Endodermal cell (in vitro differentiated cells): Measurements from ENCODE around the gene KCND1. TPM values are rescaled to one million over a fixed set of nuclear protein-coding genes. Genes with fewer than 3 reads are reported as not detected.
A peak's percentile ranks its signal among the peaks of the same experiment; 100 is the strongest.

Source experiments
- DNase-seq: peaks from one replicate; pipeline ENCODE4 v3.0.0-alpha.2; 2017
- H3K27ac ChIP-seq: 2 replicates; pipeline ENCODE4 v1.5.1; 2013; ENCODE audit warnings: mild to moderate bottlenecking, low read depth, low read length, moderate library complexity
- H3K27me3 ChIP-seq: 2 replicates; pipeline ENCODE4 v1.6.1; 2013; ENCODE audit warnings: mild to moderate bottlenecking, low read length, moderate library complexity; ENCODE audit not compliant: insufficient read depth, control insufficient read depth, poor library complexity, severe bottlenecking
- H3K36me3 ChIP-seq: 2 replicates; pipeline ENCODE4 v1.7.0; 2013; ENCODE audit warnings: mild to moderate bottlenecking, low read length, moderate library complexity; ENCODE audit not compliant: control insufficient read depth, insufficient read depth
- H3K4me1 ChIP-seq: one replicate; pipeline ENCODE4 v1.7.0; 2013; ENCODE audit warnings: low read length; ENCODE audit not compliant: control insufficient read depth, insufficient read depth
- H3K4me3 ChIP-seq: 2 replicates; pipeline ENCODE4 v1.5.1; 2013; ENCODE audit warnings: mild to moderate bottlenecking, low read length, moderate library complexity
- H3K9ac ChIP-seq: 2 replicates; pipeline ENCODE4 v1.6.1; 2013; ENCODE audit warnings: mild to moderate bottlenecking, low read length, moderate library complexity; ENCODE audit not compliant: poor library complexity, severe bottlenecking; ENCODE audit errors: extremely low read depth
- H3K9me3 ChIP-seq: 2 replicates; pipeline ENCODE4 v1.6.1; 2013; ENCODE audit warnings: mild to moderate bottlenecking, low read length, moderate library complexity; ENCODE audit not compliant: control insufficient read depth
- H3K27ac Mint-ChIP-seq: 2 replicates; pipeline ENCODE4 v1.8.0; 2020; ENCODE audit warnings: mixed read lengths
- H3K27me3 Mint-ChIP-seq: 2 replicates; pipeline ENCODE4 v1.8.0; 2021; ENCODE audit warnings: mild to moderate bottlenecking, mixed read lengths; ENCODE audit not compliant: insufficient read depth
- H3K36me3 Mint-ChIP-seq: 2 replicates; pipeline ENCODE4 v1.8.0; 2020; ENCODE audit warnings: low read depth, mixed read lengths
- H3K4me1 Mint-ChIP-seq: 2 replicates; pipeline ENCODE4 v1.8.0; 2020; ENCODE audit warnings: mixed read lengths
- H3K4me3 Mint-ChIP-seq: 2 replicates; pipeline ENCODE4 v1.8.0; 2020; ENCODE audit warnings: mild to moderate bottlenecking, moderate library complexity, mixed read lengths
- H3K9me3 Mint-ChIP-seq: 2 replicates; pipeline ENCODE4 v1.8.0; 2020; ENCODE audit warnings: mild to moderate bottlenecking, mixed read lengths
- CTCF ChIP-seq: fragments of 200-600 bp; sonication (generic); conservative IDR thresholded peaks from 2 replicates; pipeline ENCODE4 v1.5.0; 2021; ENCODE audit warnings: antibody characterized with exemption, mild to moderate bottlenecking
- WGBS, 2 experiments: methylation state at CpG; one replicate each; pipeline versions ENCODE4 v1.1.5 to v1.1.7; 2013; ENCODE audit warnings: missing lambda C conversion rate in 2 of 2, mixed read lengths in 1 of 2; ENCODE audit not compliant: insufficient coverage in 1 of 2, insufficient read length in 1 of 2; 5-methylcytosine and 5-hydroxymethylcytosine counted together
- total RNA-seq, 2 donors: library from RNA; stranded (reverse); fragmentation: NEBNext Ultra II Directional in 1 of 2; extraction: Animal tissue kit (Norgen Biotek cat#: 25700) in 1 of 2; gene quantifications; 2 replicates in 1 of 2; 3 replicates in 1 of 2; pipeline ENCODE4 v1.2.1, GENCODE V29; 2021

KCND1 gene
- total RNA-seq, 2 donors from 2014 or later = 3.6 to 7.0 TPM

GRCh38 chrX:49003696-49004095 is 32.1 kb upstream of the KCND1 start:
- no peak overlapping the region for H3K27ac Mint-ChIP-seq
- Histone ChIP-seq H3K4me3 (no peak overlapping the region), H3K36me3 (peaks cover 5% of the 10 kb centered on the region), H3K9me3 (no peaks in the 10 kb centered on the region), H3K9ac (no peak overlapping the region), H3K27me3 (no peaks in the 10 kb centered on the region), H3K27ac (no peak overlapping the region), H3K4me1 (no peaks in the 10 kb centered on the region)
- H3K36me3 Mint-ChIP-seq = peaks cover 6% of the 10 kb centered on the region
- WGBS, 2 experiments = 89% methylated on average over 4 of the region's 5 CpGs; no CpG with 5 or more reads in 1 of the 2 experiments
- TF ChIP-seq CTCF = no peak
- no peaks in the 10 kb centered on the region for H3K4me1 Mint-ChIP-seq
- no peak overlapping the region for H3K4me3 Mint-ChIP-seq
- no peaks in the 10 kb centered on the region for H3K27me3 Mint-ChIP-seq
- DNase-seq = no peak
- H3K9me3 Mint-ChIP-seq = peaks cover 50% of the 10 kb centered on the region

- Mint-ChIP-seq H3K4me3 (peak within 1 kb of the TSS; percentile 99), H3K27me3 (no peaks in the 10 kb centered on the region), H3K36me3 (peaks cover 17% of the 10 kb centered on the region), H3K9me3 (peaks cover 55% of the 10 kb centered on the region), H3K4me1 (no peaks in the 10 kb centered on the region), H3K27ac (peak within 1 kb of the TSS; percentile 97)
- 0 to 1% methylated on average over 9 to 36 of the region's 38 CpGs for WGBS, 2 experiments
- peak within 1 kb of the TSS; percentile 95 for H3K9ac ChIP-seq
- H3K9me3 ChIP-seq = no peaks in the 10 kb centered on the region
- peak within 1 kb of the TSS; percentile 91 for H3K4me3 ChIP-seq
- no peaks in the 10 kb centered on the region for H3K4me1 ChIP-seq
- peaks cover 14% of the 10 kb centered on the region for H3K36me3 ChIP-seq
- DNase-seq = peak; percentile 90
- peak within 1 kb of the TSS; percentile 99 for H3K27ac ChIP-seq
- no peaks in the 10 kb centered on the region for H3K27me3 ChIP-seq
- TF ChIP-seq CTCF = no peak
These were observed 30.7 kb upstream of the KCND1 start, which contains the start of gene GRIPAP1 for GRCh38 chrX:49002091-49002935. TSS of gene GRIPAP1 (minus strand) at chrX:49002264. CDS start at chrX:49002229, 35 bp downstream.

- H3K27ac ChIP-seq = no peak overlapping the region
- H3K27me3 Mint-ChIP-seq = no peaks in the 10 kb centered on the region
- peak overlapping the region; percentile 95 for H3K9ac ChIP-seq
- H3K27ac Mint-ChIP-seq = peak overlapping the region; percentile 97
- no peak for TF ChIP-seq CTCF
- H3K27me3 ChIP-seq = no peaks in the 10 kb centered on the region
- DNase-seq = peak; percentile 72
- peaks cover 14% of the 10 kb centered on the region for H3K36me3 ChIP-seq
- H3K4me3 Mint-ChIP-seq = peak overlapping the region; percentile 99
- H3K4me1 Mint-ChIP-seq = no peaks in the 10 kb centered on the region
- 0 to 3% methylated on average over 5 to 17 of the region's 17 CpGs for WGBS, 2 experiments
- H3K9me3 Mint-ChIP-seq = peaks cover 58% of the 10 kb centered on the region
- no peaks in the 10 kb centered on the region for H3K4me1 ChIP-seq
- peak overlapping the region; percentile 91 for H3K4me3 ChIP-seq
- no peaks in the 10 kb centered on the region for H3K9me3 ChIP-seq
- H3K36me3 Mint-ChIP-seq = peaks cover 23% of the 10 kb centered on the region
These were observed 30.0 kb upstream of the KCND1 start for GRCh38 chrX:49001521-49002090.
